GM19043 (cell line): ENCODE data around the gene ADNP.

ENCODE experiments used
- ATAC-seq: cut with Tn5 transposase; IDR thresholded peaks from one replicate; pipeline ENCODE4 v1.9.1; 2021; ENCODE audit warnings: low read depth; ENCODE audit not compliant: unreplicated experiment

Gene ADNP

GRCh38 chr20:50932691-50933280, 1.5 kb upstream of the ADNP start:
- ATAC-seq = no peak

- ATAC-seq = no peak
These were observed 814 bp upstream of the ADNP start for GRCh38 chr20:50932016-50932485.

GRCh38 chr20:50930976-50931305, 296 bp downstream of the ADNP start:
- ATAC-seq = no peak

- ATAC-seq = no peak
These were observed 880 bp downstream of the ADNP start for GRCh38 chr20:50930139-50930975.

- ATAC-seq = peak; percentile 64
These were observed 1.7 kb downstream of the ADNP start for GRCh38 chr20:50929299-50930138.

- ATAC-seq = no peak
These were observed 2.8 kb downstream of the ADNP start for GRCh38 chr20:50928469-50928868.

- ATAC-seq = no peak
These were observed 4.7 kb downstream of the ADNP start for GRCh38 chr20:50926530-50926929.

GRCh38 chr20:50924261-50924920, 6.8 kb downstream of the ADNP start:
- no peak for ATAC-seq

GRCh38 chr20:50921803-50922501, 9.3 kb downstream of the ADNP start:
- no peak for ATAC-seq

- ATAC-seq = no peak
These were observed 10.2 kb downstream of the ADNP start for GRCh38 chr20:50920997-50921396.

GRCh38 chr20:50919567-50919966, 11.7 kb downstream of the ADNP start:
- ATAC-seq = no peak

- ATAC-seq = no peak
These were observed 12.8 kb downstream of the ADNP start for GRCh38 chr20:50918403-50918802.

GRCh38 chr20:50916934-50917333, 14.3 kb downstream of the ADNP start:
- ATAC-seq = no peak

GRCh38 chr20:50916257-50916656, 15.0 kb downstream of the ADNP start:
- ATAC-seq = no peak

- ATAC-seq = no peak
These were observed 15.8 kb downstream of the ADNP start for GRCh38 chr20:50915424-50915823.

GRCh38 chr20:50913690-50914375, 17.4 kb downstream of the ADNP start:
- ATAC-seq = no peak

GRCh38 chr20:50911716-50912115, 19.5 kb downstream of the ADNP start:
- peak; percentile 46 for ATAC-seq

- no peak for ATAC-seq
These were observed 20.2 kb downstream of the ADNP start for GRCh38 chr20:50911030-50911429.

- no peak for ATAC-seq
These were observed 21.8 kb downstream of the ADNP start for GRCh38 chr20:50909413-50909812.
